Motor neuron (in vitro differentiated cells): ENCODE data around the gene FBXO31. TPM values are rescaled to one million over a fixed set of nuclear protein-coding genes. Genes with fewer than 3 reads are reported as not detected.
A peak's percentile ranks its signal among the peaks of the same experiment; 100 is the strongest.

ENCODE experiments used
- ATAC-seq, 8 experiments: fragments of 200-7000 bp; cut with Tn5 transposase; replicated peaks in 6 of 8; 2 replicates each; pipeline ENCODE4 v1.8.0; 2021; ENCODE audit warnings: mild to moderate bottlenecking in 8 of 8, moderate library complexity in 8 of 8
- H3K27ac ChIP-seq, 2 donors: fragments of 250-450 bp; sonication (Bioruptor Pico); 2 replicates each; pipeline ENCODE4 v1.9.0; 2021; ENCODE audit warnings: antibody characterized with exemption in 2 of 2, mild to moderate bottlenecking in 2 of 2, moderate library complexity in 1 of 2
- H3K4me1 ChIP-seq, 2 donors: fragments of 250-450 bp; sonication (Bioruptor Pico); replicated peaks in 1 of 2; 2 replicates each; pipeline ENCODE4 v1.6.1; 2021; ENCODE audit warnings: antibody characterized with exemption in 2 of 2, mild to moderate bottlenecking in 2 of 2, moderate library complexity in 1 of 2
- H3K4me3 ChIP-seq, 5 donors: fragments of 250-450 bp; sonication (Bioruptor Pico); 2 replicates each; pipeline ENCODE4 v1.9.0; 2021; ENCODE audit warnings: antibody characterized with exemption in 5 of 5, mild to moderate bottlenecking in 5 of 5, moderate library complexity in 4 of 5
- WGBS, 10 experiments: fragments of 450-650 bp; shearing (Covaris generic); methylation state at CpG; one replicate each; pipeline ENCODE4 v1.0.0; 2022; 5-methylcytosine and 5-hydroxymethylcytosine counted together
- in situ Hi-C, 9 experiments: fragments of 400-800 bp; cut with MboI; loops; one replicate each; pipeline ENCODE4 v1.15.0; 2021; ENCODE audit warnings: low sequenced_read_pairs in 9 of 9, low pct_unique_long_range_greater_than_20kb in 2 of 9; ENCODE audit not compliant: unreplicated experiment in 9 of 9
- total RNA-seq, 8 experiments: library from RNA; unstranded; fragments of 300-600 nt; gene quantifications; 2 replicates each; pipeline versions ENCODE4 v1.2.3 to v1.2.4, GENCODE V29; 2022

FBXO31 gene
- total RNA-seq, 8 experiments from 2014 or later, result 12.2 to 23.2 (median 18.0) TPM

DNA sequence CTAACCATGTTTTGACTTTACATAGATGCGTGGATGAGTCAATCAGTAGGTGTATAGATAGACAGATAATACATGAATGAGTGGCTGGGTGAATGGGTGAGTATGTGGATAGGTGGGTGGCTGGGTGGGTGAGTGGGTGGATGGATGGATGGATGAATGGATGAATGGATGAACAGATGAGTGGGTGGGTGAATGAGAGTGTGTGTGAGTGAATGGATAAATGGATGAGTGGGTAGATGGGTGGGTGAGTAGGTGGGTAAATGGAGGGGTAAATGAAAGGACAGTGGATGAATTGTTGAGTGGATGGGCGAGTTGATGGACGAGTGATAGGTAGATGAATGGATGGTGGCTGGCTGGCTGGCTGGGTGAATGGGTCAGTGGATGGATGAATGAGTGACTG lies 89.6 kb downstream of the FBXO31 start:
- ATAC-seq, result no peak
- WGBS, 10 experiments, result 71 to 100% (median 81%) methylated on average over 1 to 3 of the region's 3 CpGs; no CpG with 5 or more reads in 2 of the 10 experiments
- in situ Hi-C loops, result loop anchor here in 7 of 9 experiments (10.0 to 25.0 kb wide), 3 partner anchors 232 to 732 kb away; partner anchors contain the start of genes FOXC2 (in 6 of the 7) and MTHFSD (in 5 of the 7)
- no peak overlapping the region for H3K4me3 ChIP-seq
- no peak overlapping the region for H3K27ac ChIP-seq
- H3K4me1 ChIP-seq, result no peaks in the 10 kb centered on the region

DNA sequence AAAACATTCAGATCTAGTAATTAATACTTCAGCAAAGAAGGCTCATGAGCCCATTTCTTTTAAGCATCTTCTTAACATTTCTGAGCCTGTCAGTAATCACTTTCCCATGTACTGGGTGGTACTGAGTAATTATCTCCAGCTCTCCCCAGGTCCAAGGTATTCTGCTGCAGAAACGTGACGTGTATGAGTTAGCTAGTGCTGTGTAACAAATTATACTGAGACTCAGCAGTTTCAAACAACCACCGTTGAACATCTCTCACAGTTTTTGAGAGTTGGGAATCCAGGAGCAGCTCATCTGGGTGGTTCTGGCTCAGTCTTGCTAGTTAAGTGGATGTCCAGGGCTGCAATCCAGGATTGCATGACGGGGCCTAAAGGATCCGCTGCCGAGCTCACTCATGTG lies 91.6 kb downstream of the FBXO31 start:
- no peak for ATAC-seq
- WGBS, 10 experiments, result 56 to 100% (median 78%) methylated on average over 1 to 6 of the region's 6 CpGs; no CpG with 5 or more reads in 4 of the 10 experiments
- Histone ChIP-seq H3K4me3 (no peak overlapping the region), H3K4me1 (no peaks in the 10 kb centered on the region), H3K27ac (no peak overlapping the region)
- in situ Hi-C loops, result loop anchor here in 7 of 9 experiments (10.0 to 25.0 kb wide), 3 partner anchors 230 to 730 kb away; partner anchors contain the start of genes FOXC2 (in 6 of the 7) and MTHFSD (in 5 of the 7)

DNA sequence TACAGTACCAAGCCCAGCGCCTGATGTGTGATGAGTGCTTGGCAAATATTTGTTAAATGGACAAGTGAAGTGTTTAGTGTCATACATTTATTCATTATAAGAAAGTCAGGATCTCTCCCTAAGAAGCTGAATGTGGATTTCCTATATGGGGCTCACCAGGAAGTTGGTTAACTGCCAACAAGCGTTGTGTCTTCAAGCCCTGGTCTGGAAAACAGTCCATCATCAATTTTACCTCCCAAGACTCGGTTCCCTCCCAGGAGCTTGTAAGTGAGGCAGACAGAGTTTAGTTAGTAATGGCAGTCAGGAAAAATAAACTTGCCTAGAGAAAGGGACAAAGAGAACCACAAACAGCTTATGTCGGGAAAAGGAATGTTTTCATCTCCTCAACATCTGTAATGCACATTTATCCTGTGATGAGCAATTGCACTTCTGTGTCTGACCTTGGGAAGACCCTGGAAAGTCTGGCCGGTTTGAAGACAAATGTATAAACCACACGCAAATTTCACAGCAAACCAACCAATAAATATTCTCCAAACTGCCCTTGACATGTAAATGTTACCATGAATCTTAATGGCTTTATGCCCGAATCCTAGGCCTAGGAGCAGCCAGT lies 94.7 kb downstream of the FBXO31 start:
- 6 to 90% (median 73%) methylated on average over 2 to 7 of the region's 7 CpGs for WGBS, 10 experiments
- ATAC-seq, result peak in 4 of 8 experiments; percentile 9 to 86 (median 34)
- Histone ChIP-seq H3K4me3 (no peak overlapping the region), H3K4me1 (peaks cover 4 to 6% of the 10 kb centered on the region in 2 donors), H3K27ac (no peak overlapping the region)
- in situ Hi-C loops, result loop anchor here in 6 of 9 experiments (5.0 to 25.0 kb wide), 3 partner anchors 227 to 727 kb away; partner anchors contain the start of genes FOXC2 (in 6 of the 6) and MTHFSD (in 5 of the 6)

DNA sequence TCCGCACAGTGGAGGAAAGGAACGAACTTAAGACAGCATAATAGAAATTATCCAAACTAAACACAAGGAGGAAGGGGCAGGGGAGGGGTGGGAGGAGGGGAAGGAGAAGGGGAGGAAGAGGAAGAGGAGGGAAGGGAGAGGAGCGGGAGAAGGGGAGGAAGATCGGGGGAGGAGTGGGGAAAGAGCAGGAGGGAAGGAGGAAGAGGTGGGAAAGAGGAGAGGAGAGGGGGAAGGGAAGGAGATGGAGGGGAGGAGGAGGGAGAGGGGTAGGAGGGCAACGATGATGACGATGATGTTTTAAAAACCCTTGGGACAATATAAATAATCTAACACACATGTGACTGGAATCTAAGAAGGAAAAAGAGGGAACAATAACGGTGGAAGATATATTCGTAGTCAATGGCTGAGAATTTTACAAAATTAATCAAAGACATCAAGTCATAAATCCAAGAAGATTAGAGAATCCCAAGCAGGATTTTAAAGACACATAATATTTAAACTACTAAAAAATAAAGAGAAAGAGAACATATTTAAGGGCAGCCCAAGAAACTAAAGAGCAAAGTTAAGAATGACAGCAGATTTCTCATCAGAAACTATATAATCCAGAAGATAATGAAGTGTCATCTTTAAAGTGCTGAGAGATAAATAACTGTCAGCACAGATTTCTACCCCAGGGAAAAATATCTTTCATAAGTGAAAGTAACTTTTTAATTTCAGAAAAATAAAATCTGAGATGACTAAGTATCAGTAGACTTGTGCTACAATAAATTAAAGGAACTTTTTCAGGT lies 96.5 kb downstream of the FBXO31 start:
- WGBS, 10 experiments, result 27 to 90% (median 48%) methylated on average over 3 to 5 of the region's 8 CpGs; no CpG with 5 or more reads in 2 of the 10 experiments

DNA sequence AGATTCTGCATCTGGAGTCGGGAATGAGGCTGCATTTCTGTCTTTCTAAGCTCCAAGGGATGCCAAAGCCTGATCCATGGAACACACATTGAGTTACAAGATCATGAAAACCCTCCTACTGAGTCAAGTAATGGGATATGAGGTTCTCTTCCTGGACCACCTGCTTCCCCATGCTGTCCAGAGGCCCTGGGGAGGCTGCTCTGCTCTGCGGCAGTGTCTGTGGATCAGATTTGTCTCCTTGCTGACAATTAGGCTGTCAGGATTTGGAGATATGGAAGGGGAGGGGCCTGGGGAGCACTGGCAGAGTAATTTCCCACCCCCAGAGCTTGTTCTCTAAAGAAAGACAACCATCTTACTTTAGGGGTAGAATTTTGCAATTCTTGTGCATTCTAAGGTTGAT lies 99.4 kb downstream of the FBXO31 start:
- Histone ChIP-seq H3K4me1 (peaks cover 4 to 7% of the 10 kb centered on the region in 2 donors), H3K27ac (no peak overlapping the region), H3K4me3 (no peak overlapping the region)
- in situ Hi-C loops, result loop anchor here in 6 of 9 experiments (25.0 kb wide), 2 partner anchors 222 to 722 kb away; partner anchors contain the start of genes FOXC2 (in 5 of the 6) and MTHFSD (in 5 of the 6)
- ATAC-seq, result no peak
- WGBS, 10 experiments, result 40 to 65% (median 47%) methylated on average over 1 to 2 of the region's 2 CpGs; no CpG with 5 or more reads in 6 of the 10 experiments

More for the DNA sequence above, 96.5 kb downstream of the FBXO31 start:
- H3K27ac ChIP-seq, result no peak overlapping the region
- in situ Hi-C loops, result loop anchor here in 6 of 9 experiments (5.0 to 25.0 kb wide), 3 partner anchors 225 to 725 kb away; partner anchors contain the start of genes FOXC2 (in 6 of the 6) and MTHFSD (in 5 of the 6)
- H3K4me3 ChIP-seq, result no peak overlapping the region
- H3K4me1 ChIP-seq, result peaks cover 4 to 7% of the 10 kb centered on the region in 2 donors
- ATAC-seq, result no peak

DNA sequence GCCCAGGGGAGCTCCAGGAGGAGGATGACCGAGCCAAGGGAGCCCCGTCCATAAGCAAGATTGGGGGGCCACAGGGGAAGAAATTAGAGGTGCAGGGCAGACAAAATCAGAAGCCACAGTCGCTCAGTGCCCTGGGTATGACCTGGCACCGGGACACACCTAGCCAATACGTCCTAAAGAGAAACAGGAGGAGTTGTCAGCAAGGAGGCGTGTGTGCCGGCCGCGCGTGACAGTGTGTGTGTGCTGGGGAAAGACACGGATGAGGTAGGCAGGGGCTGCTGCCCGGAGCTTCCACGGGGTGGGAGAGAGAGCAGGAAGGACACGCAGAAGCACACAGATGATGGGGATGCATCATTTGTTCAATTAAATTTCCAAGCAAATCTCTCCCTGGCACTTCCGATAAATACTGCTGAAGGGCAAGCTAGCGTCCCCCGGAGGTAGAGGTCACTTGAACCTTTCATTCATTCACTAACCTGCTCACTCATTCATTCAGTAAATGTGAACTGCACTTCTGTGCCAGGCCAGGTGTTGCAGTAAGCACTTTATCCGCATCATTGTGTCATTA lies 104.4 kb downstream of the FBXO31 start:
- in situ Hi-C loops, result loop anchor here in 8 of 9 experiments (10.0 to 25.0 kb wide), 3 partner anchors 217 to 717 kb away; partner anchors contain the start of genes FOXC2 (in 7 of the 8) and MTHFSD (in 5 of the 8)
- Histone ChIP-seq H3K27ac (no peak overlapping the region), H3K4me3 (no peak overlapping the region), H3K4me1 (peaks cover 14 to 15% of the 10 kb centered on the region in 2 donors)
- WGBS, 10 experiments, result 50 to 97% (median 71%) methylated on average over 2 to 5 of the region's 18 CpGs; no CpG with 5 or more reads in 6 of the 10 experiments
- ATAC-seq, result peak in 4 of 8 experiments; percentile 8 to 23 (median 16)

DNA sequence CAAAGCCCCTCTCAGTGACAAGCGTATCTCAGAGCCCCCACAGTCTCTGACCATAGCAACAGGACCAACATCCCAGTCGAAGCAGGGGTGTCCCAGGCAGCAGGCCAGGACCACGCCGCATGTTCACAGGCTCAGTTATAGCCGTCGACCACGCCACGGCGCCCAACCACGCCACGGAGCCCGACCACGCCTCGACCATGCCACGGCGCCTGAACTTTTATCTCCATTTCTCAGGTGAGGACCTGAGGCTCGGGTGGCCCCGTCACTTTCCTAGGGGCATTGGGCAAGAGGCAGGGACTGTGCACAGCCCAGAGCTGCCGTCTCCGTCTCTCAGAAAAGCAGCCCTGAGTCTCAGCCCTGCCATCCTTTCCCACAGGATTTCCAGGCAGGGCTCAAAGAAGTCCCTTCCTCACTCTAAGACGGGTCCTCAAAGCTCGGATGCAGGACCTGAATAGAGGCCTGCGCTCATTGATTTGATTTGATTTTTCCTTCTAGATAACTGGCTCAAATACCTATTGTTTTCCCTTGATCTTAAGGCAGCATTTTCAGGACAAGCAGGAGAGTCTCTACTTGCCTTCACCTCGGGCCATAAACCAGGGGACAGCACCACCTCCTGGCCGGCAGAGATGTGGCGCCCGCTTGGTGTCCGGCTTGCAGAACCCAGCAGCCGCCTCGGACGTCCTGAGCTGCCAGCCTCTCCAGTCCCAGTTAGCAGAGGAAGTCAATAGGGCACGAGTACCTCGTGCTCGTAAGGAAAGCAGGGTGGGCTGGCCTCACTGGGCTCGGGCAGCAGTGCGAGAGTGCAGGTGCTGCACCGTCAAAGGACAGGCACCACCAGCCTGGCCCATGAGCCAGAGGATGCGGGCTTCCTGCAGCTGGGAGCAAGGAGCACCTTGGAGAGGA lies 105.1 kb downstream of the FBXO31 start:
- Histone ChIP-seq H3K27ac (no peak overlapping the region), H3K4me1 (peaks cover 10 to 11% of the 10 kb centered on the region in 2 donors), H3K4me3 (no peak overlapping the region)
- in situ Hi-C loops, result loop anchor here in 8 of 9 experiments (10.0 to 25.0 kb wide), 3 partner anchors 216 to 716 kb away; partner anchors contain the start of genes FOXC2 (in 7 of the 8) and MTHFSD (in 5 of the 8)
- 19 to 80% (median 33%) methylated on average over 3 to 20 of the region's 38 CpGs; no CpG with 5 or more reads in 5 of the 10 experiments for whole genome bisulfite sequencing, 10 experiments
- ATAC-seq, result peak; percentile 92 to 99 (median 97)

Other genes with a start within 250 kb of the FBXO31 start
- gene C16orf95, start 66.4 kb downstream of the FBXO31 start, total RNA-seq, result 1 to 10 TPM; 2.9 to 5.4 (median 4.2) TPM
- 100 to 1,000 TPM in 1 of 8 experiments, 10 to 100 TPM in 7; 44.0 to 104 (median 67.8) TPM for gene MAP1LC3B, start 8.6 kb upstream of the FBXO31 start, total RNA-seq
- gene ZCCHC14, start 109.2 kb upstream of the FBXO31 start, total RNA-seq, result 10 to 100 TPM; 11.2 to 30.3 (median 17.0) TPM
- 10 to 100 TPM in 5 of 8 experiments, under 1 TPM in 3; 0.51 to 23.5 (median 12.8) TPM for gene JPH3, start 218.7 kb upstream of the FBXO31 start, total RNA-seq